HTR-8/SVneo (cell line): Measurements from ENCODE around the gene LRP1B.

Experiments used
- DNase-seq: peaks from one replicate; pipeline ENCODE4 v3.0.0; 2011; ENCODE audit warnings: low spot score, mixed read lengths; ENCODE audit not compliant: insufficient read length
- FAIRE-seq: peaks from 2 replicates; lab custom pipeline; 2011; peaks lifted over from hg19 to GRCh38; lab: Jason Lieb, UNC

The LRP1B gene

DNA sequence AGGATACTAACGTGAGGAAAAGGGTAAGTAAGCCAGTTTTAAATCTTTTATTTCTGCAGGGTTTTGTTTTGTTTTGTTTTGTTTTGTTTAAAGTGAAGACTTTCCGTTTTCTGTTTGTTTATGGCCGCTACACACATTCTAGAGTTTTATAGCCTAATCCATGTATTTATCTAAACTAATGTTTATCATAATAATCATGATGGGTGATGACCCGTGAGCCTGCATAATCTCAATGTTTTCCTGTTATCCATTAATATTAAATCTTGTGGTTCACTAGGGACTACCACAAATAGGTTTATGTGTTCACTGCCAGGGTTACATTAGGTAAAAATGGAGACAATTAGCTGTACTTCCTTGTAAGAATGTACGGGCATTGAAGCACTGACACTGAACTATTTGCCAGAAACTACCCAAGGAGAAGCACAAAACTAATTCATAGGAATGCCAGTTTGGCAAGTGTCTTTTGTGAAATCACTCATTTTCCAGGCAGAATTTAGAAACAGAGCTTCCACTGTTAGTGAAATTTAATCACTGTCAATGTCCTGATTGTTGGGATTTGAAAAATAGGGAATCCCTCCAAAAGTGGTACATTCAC is 574.8 kb downstream of the LRP1B start:
- FAIRE-seq, result no peak

DNA sequence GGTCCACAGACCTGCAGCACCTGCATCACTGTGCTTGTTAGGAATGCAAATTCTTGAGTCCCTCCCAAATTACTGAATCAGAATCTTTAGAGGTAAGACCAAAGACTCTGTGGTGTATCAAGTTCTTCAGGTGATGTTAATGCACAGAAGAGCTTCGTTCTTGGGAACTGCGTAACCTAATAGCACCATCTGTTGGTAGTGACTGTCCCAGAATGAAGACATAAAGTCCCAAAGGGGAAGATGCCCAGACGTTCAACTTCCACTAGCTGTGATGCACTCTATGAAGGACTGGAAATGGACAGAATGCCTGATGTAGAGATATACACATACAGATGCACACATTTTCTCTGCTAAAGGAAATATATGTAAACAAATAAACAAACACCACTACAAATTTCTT is 576.0 kb downstream of the LRP1B start:
- DNase-seq (peak; percentile 2), FAIRE-seq (no peak)

More for the DNA sequence above, 574.8 kb downstream of the LRP1B start:
- DNase-seq, result no peak

DNA sequence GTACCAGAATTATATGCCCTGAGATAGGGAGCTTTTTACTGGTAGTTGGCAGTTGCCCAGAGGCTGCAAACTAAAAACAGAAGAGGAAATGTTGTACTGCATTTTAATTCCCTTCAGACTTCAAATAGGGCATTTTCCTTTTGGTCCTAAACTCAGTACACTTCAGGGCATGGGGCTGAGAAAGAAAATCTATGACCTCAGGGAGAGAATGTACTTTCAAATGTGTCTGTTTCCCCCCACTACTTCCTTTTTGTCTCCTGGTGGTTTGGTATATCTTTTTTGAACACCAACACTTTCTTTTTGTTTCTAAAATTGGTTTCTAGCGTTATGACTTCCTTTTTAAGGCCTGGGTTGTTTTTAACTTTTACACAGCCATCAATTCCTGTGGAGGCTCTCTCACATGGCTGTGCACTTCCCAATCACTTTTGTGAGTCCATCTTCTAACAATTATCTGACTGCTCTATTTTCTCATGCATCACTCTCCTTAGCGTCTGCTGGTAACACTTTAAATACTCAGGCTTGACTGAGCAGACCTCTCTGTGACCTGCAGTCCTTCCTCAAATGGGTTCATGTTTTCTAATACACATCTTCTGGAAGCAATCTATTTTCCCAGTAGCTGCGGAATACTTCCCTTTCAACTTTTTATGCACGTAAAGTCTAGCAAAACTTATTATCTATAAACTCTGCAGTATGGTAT is 596.0 kb downstream of the LRP1B start:
- no peak for FAIRE-seq
- no peak for DNase-seq

DNA sequence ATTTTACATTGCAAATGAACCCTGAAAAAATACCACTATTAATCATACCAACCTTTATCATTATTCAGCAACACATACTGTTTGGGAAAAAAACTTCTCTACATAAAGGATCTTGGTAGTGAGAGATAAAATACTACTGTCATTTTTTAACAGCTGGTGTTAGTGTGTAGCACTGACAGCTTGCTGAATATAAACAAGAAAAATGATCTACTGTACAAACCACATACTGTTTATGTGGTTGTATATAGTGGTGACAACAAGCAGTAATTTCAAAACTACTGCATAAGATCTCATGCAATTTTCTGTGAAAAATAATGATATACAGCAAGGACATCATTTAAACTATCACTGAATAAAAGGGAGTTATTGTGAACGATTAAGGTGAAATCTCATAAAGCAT is 601.2 kb downstream of the LRP1B start:
- no peak for DNase-seq
- FAIRE-seq, result no peak

DNA sequence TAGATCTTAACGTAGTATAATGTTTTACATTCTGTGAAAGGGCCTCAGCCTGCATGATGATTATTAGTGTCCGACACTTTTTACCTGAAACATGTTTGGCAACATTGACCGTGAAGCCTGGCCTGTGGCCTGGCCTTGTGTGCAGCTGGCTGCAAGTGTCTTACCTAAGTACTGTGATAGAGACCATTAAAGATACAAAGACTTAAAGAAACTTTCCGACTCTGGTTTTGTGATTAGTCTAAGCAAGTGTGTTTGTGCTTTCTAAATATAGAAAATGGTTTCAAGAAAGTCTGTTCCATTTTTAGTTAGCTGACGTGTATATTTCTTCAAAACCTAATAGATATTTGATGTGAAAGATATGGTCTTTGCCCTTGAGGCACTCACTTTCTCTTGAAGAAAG is 601.8 kb downstream of the LRP1B start:
- DNase-seq, result no peak
- no peak for FAIRE-seq

DNA sequence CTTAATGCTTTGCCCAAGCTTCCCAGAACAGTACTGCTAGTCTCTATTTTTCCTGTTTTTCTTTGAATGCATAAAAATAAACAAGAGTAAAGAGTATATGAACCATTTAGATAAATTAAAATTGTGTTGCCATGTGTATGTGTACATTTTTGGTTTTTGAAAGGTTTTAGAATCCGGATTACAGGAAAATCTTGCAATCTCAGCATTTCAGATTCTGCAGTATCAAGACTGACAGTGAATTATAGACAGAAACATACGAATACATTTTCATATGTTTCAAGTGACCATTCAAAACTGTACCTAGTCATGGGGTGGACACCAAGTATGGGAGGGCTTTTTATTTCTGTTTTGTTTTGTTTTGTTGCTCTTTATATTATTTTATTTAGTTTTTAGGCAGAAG is 604.1 kb downstream of the LRP1B start:
- no peak for FAIRE-seq
- no peak for DNase-seq

DNA sequence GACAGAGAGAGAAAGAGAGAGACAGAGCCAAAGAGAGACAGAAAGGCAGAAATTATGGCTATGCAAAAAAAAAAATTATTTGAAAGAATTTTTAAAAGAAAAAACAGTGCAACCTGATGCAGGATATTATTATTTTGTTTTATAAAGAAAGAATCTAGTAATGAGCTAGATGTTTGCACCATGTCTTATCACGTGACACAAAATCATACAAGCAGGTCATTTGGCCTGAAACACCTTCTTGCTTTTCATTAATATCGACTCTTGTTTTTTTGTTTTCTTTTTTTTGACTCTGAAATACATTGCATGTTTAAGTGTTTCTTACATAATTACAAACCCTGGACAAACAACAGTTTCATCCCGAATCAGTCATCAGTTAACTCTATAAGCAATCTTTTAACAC is 606.0 kb downstream of the LRP1B start:
- DNase-seq (no peak), FAIRE-seq (no peak)

DNA sequence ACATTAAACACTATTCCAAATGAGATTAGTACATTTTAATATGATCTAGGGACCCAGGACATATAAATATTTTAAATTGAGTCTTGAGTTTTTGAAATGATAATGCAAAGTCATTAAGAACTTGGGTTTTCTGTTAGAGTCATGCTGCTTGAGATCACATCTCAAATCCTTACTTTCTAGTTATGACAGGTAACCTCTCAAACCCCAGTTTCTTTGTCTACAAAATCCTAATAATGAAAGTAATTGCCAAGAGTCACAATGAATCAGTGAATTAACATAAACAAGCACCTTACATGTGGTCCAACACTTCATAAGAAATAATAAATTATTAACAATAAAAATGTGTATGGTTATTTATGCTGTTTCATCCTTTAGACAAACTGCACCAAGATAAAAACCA is 607.6 kb downstream of the LRP1B start:
- DNase-seq, result no peak
- no peak for FAIRE-seq

DNA sequence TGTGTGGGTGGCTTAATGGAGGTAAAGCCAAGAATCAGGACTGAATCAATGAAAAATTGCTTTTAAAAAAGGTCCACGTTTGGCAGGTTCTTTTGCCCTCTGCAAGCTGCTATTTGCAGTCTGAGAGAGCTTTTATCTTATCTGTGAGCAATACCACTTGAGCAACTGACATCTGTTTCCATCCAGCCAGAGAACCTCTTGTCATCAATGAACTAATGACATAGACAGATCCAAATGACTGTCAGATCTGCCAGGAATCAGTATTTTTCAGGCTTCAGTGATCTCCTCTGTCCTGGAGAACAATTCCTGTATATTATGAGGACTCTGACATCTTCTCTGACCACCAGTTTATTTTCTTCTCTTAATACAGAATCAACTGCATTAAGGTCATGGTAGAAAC is 608.1 kb downstream of the LRP1B start:
- no peak for DNase-seq
- no peak for FAIRE-seq

DNA sequence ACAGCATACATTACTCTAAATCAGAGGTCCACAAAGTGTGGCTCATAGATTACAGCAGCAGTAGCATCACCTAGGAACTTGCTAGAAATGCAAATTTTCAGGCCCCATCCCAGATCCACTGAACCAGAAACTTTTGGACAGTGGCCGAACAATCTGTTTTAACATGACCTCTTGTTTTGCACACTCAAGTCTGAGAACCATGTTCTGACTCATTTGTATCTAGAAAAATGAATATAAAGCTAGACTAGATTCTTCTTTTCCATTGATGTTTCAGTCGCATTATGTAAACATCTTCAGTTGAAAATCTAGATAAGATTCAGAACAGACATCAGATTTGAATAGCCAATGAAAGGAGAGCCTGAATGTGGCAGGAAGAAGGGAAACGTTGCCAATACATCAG is 608.8 kb downstream of the LRP1B start:
- FAIRE-seq, result no peak
- DNase-seq, result no peak

DNA sequence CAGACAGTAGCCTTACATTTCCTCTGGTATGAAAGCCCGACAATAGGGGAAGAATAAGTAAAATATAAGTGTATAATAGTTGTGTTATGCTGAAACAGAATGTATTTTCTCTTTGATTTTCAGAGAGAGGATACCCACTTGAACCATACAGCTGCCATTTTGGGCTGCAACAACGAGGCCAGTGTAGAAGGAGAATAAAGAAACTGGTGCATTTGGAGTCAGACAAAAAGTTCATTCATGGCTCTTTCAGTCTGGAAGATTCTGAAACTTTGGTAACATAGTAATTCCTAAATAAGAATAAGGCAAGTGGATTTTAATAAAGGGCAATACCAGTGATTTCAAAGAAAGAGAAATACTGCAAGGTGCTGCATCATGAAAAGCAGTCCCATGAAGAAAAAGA is 610.9 kb downstream of the LRP1B start:
- FAIRE-seq (no peak), DNase-seq (no peak)

DNA sequence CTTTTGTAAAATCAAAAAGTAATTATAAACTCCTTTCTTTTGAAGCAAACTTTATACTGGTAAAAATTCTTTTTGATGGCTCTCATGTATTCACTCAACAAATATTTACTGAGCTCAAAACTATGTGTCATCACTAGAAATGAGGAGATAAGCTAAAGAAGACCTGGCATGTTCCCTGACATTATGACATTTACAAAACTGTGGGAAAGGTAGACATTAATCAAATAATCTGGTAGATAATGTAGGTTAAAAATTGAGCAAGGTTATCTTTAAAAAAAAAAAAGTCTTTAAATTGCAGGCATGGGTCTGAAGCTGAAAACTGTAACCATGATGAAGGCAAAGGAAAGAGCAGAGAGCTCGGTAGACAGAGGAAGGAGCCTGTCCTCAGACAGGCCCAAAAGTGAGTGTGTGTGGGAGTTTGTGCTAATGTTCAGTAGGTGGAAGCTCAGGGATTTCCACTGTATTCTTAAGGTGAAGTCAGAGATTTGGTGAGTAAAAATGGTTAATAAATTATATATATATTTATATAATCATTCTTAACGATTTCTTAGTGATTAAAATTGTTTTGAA is 612.9 kb downstream of the LRP1B start:
- FAIRE-seq (no peak), DNase-seq (no peak)

DNA sequence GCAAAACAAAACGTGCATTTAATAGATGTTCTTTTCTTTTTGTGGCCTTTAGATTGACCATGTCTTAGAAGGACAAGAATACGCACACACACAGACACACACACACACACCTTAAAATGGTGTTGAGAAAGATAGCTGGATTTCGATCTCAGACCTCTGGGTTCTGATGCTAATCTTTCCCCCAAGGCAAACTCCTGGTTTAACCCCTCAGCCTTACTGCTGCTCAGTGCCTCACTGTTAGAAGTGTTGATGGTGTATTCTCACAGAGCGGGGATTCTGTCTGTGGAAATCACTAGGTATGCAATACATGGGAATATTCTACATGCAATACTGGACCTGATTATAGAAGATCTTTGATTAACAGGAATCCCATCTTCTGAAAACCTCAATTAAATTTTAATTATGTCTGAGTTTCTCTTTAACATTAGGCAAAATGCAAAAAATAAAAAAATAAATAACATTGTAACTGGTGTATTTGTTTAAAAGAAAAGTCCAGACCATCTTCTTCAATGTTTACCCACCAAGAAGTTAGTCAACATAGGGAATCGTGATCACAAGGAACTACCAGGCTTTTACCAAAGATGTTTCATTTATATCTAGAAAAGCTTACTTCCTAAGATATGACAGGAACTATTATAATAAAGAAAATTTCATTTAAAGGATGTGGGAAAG is 613.5 kb downstream of the LRP1B start:
- DNase-seq (no peak), FAIRE-seq (no peak)

DNA sequence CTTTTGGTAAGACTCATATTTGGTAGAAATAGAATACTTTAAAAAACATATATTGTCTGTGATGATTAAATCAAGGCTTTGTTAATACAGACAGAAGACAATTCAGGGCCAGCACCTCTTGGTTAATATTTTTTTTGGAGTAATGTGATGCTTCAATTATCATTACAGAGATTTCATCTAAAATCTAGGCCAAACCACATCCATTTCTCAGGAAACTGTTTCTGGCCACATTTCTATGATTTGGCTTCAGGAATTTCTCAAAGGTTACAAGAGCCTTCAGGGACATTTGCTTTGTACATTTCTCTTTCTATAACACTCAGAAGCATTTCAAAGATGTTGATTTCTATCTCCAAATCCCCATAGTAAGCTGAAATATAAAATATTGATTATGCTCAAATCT is 614.9 kb downstream of the LRP1B start:
- no peak for FAIRE-seq
- no peak for DNase-seq

DNA sequence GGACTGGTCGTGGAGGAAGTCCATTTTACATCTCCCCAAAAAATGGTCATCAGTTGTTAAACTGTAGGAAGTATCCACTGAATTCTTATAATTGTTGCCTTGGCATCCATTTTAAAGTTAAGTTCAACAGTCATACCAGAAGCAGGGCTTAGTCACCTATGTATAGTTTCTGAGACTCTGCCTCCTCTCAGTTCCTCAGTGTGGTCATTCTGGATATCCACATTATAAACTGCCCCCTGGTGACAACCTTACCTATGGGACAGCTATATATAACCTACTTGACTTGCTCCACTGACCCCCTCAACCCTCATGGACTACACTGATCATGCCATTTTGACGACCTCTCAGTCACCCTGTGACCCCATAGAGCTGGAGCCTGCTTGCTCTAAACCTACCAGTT is 617.0 kb downstream of the LRP1B start:
- FAIRE-seq (no peak), DNase-seq (no peak)

DNA sequence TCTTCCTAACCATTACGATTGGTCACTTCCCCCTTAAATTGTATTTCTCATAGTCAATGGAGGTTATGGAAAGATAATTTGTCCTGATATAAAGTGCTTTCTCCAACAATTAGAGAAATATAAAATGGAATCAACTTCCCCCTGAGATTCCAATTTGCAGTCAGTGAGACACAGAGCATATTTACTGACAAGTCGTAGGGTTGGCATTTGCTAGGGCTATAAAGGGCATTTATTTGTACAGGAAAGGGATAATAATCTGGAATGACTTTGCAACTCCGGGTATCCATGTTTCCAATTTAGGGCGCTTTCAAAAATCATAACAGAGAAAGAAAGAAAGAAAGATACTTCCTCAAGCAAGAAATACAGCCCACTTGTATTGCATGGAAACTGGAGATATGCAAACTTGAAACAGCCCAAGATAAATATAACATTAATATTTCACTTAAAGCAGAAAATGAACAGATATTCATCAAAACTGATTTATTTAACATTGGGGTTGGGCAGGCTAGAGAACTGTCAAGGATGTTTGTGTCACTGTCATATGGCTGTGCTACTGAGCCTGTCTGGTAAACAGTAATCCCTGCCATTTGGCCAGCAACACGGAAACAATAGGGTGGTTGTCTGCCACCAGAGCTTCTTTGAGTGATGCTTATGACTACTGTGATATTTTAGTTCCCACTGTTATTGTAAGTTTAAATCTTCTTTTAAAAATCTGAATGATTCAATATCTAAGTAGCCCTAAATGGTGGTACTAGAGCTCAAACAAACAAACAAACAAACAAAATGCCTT is 621.8 kb downstream of the LRP1B start:
- FAIRE-seq (no peak), DNase-seq (no peak)

DNA sequence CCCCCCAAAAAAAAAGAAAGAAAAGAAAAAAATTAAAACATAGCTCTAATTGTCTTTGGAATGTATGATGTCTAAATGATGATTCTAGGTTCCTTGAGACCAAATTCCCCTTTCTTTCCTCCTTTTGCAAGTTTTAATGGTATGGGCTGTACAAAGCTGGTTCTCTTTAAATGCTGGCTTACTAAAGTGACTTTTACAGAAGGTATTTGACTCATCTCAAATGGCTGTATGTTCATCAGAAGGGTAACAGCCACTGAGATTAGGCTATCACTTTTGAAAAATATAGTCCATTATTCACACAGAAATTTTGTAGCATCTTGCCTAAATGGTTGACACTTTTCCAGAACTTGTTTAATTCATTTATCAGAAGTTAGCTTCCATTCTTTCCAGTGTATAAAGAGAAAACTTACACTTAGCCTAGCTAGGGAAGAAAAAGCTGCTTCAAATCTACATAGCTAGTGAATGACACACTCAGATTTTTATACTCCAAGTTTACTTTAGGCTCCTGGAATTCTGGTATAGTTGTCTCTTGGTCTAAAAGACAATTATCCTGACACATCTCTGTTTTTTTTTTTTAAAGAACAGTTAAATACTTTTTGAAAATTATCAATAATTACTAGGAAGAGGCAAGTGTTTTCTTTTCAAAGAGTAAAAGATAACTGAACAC is 622.6 kb downstream of the LRP1B start:
- DNase-seq (no peak), FAIRE-seq (no peak)

DNA sequence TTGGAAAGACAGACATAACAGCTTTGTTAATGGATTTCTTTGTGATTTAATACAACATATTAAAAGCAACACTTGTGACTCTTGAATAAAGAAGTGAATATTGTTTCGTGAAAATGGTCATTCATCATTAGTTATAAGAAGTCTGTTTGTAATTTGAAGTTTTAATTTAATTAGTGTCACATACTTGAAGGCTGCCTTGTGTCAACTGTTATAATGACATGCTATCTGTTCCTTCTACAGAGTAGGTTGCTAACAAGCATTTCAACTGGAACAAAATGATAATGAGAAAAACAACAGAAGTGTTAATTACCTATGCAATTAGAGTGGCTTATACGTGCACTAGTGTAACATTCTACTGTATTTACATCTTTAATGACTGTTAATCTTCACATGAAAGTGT is 624.7 kb downstream of the LRP1B start:
- DNase-seq (no peak), FAIRE-seq (no peak)

DNA sequence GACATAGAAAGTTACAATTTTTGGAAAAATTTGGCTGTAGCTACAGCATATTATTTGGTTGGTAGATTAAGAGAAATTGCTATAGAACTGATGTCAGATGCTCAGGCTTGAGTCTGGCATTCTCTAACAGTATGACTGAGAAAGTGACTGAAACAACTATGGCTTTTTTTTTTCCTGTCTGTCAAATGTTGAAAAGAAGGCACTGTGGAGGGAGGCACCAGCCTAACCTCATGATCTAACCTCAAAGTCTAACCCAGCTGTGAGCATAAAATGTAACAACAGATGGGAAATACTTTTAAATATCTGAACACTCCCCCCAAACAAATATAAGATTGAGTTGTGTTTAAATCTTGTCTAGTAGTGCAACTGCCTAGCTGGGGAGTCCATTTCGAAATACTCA is 629.1 kb downstream of the LRP1B start:
- DNase-seq (no peak), FAIRE-seq (no peak)

DNA sequence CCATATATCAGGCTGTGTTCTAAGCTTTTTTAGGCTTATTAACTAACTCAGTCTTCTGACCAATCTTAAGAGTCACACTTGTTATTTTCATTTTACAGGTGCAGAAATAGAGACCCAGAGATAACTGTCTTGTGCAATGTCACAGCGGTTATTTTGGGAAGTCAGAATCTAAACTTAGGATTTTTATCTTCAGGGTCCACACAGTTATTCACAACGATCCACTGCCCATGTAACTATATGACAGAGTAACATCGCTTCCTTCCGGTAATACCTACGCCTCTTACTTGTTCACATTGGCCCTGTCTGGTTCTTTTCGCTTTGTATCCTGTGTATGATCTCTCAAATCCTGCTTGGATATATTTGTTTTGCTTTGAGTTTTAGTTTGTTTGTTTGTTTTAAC is 631.7 kb downstream of the LRP1B start:
- DNase-seq (no peak), FAIRE-seq (no peak)
